Endothelial cell of umbilical vein (primary cell): Measurements from ENCODE around the gene C2orf81. TPM values are rescaled to one million over a fixed set of nuclear protein-coding genes. Genes with fewer than 3 reads are reported as not detected.

Experiments used
- BruUV-seq: library from RNA; stranded (reverse); fragments of 400-500 nt; replicated peaks from 2 replicates; lab custom pipeline; 2021; lab: Mats Ljungman, UMichigan
- CTCF ChIA-PET: fragments of 300-600, 350-600 bp; sonication (Branson Sonifier 250); formaldehyde crosslinking; loops from one replicate; lab custom pipeline; 2021; ENCODE audit warnings: antibody characterized with exemption, inconsistent platforms; lab: Charles Lee
- POLR2A ChIA-PET: fragments of 300-600, 350-600 bp; sonication (Branson Sonifier 250); formaldehyde crosslinking; loops from one replicate; lab custom pipeline; 2021; ENCODE audit warnings: antibody characterized with exemption, inconsistent platforms; lab: Charles Lee
- DNase-seq: peaks from one replicate; pipeline ENCODE4 v3.0.0-alpha.2; 2011; ENCODE audit warnings: low read depth, low spot score
- FAIRE-seq: peaks from 2 replicates; lab custom pipeline; 2011; peaks lifted over from hg19 to GRCh38; lab: Jason Lieb, UNC
- H2AFZ ChIP-seq: 2 replicates; pipeline ENCODE4 v1.6.0; 2012; ENCODE audit warnings: low read depth, low read length, control low read depth, inconsistent platforms
- H3K27ac ChIP-seq: 2 replicates; pipeline ENCODE4 v1.5.1; 2011; ENCODE audit warnings: low read depth, mild to moderate bottlenecking, control low read depth, low read length, moderate library complexity; ENCODE audit not compliant: insufficient read depth
- H3K27me3 ChIP-seq, 2 experiments: 2 replicates each; pipeline versions ENCODE4 v1.6.0 to v1.6.1; 2011; ENCODE audit warnings: low read length in 2 of 2, mixed read lengths in 1 of 2; ENCODE audit not compliant: control insufficient read depth in 2 of 2, insufficient read depth in 2 of 2
- H3K36me3 ChIP-seq, 2 experiments: 2 replicates in 1 of 2; 3 replicates in 1 of 2; pipeline ENCODE4 v1.5.1; 2011; ENCODE audit warnings: low read length in 2 of 2, mild to moderate bottlenecking in 1 of 2, moderate library complexity in 1 of 2; ENCODE audit not compliant: control insufficient read depth in 2 of 2, insufficient read depth in 2 of 2; ENCODE audit errors: extremely low read depth in 1 of 2
- H3K4me1 ChIP-seq: 3 replicates; pipeline ENCODE4 v1.5.1; 2011; ENCODE audit warnings: mild to moderate bottlenecking, low read length; ENCODE audit not compliant: control insufficient read depth, insufficient read depth; ENCODE audit errors: extremely low read depth
- H3K4me2 ChIP-seq: 2 replicates; pipeline ENCODE4 v1.6.1; 2011; ENCODE audit warnings: low read length, control low read depth, mixed read lengths; ENCODE audit not compliant: insufficient read depth
- H3K4me3 ChIP-seq, 3 experiments: fragments of 200-600 bp in 1 of 3; sonication (generic), shearing (Covaris generic) in 1 of 3; replicated peaks in 1 of 3; 2 replicates each; pipeline ENCODE4 v1.5.1; 2011 to 2016; ENCODE audit warnings: control low read depth in 3 of 3, low read length in 3 of 3, mild to moderate bottlenecking in 2 of 3, inconsistent platforms in 1 of 3, low read depth in 1 of 3, moderate library complexity in 1 of 3; ENCODE audit not compliant: insufficient read depth in 1 of 3
- H3K79me2 ChIP-seq: 2 replicates; pipeline ENCODE4 v1.6.0; 2012; ENCODE audit warnings: low read length, inconsistent platforms; ENCODE audit not compliant: control insufficient read depth, insufficient read depth
- H3K9ac ChIP-seq: replicated peaks from 2 replicates; pipeline ENCODE3; 2011; ENCODE audit warnings: low read length, control low read depth; ENCODE audit not compliant: insufficient read depth; ENCODE audit errors: extremely low read depth
- H3K9me1 ChIP-seq: replicated peaks from 3 replicates; pipeline ENCODE4 v1.6.0; 2011; ENCODE audit warnings: mild to moderate bottlenecking, low read length; ENCODE audit not compliant: control insufficient read depth, insufficient read depth; ENCODE audit errors: extremely low read depth
- H3K9me3 ChIP-seq: replicated peaks from 2 replicates; pipeline ENCODE4 v1.5.1; 2012; ENCODE audit warnings: low read length, inconsistent platforms; ENCODE audit not compliant: control insufficient read depth, insufficient read depth
- H4K20me1 ChIP-seq: replicated peaks from 2 replicates; pipeline ENCODE3; 2011; ENCODE audit warnings: mild to moderate bottlenecking, low read length; ENCODE audit not compliant: control insufficient read depth, insufficient read depth; ENCODE audit errors: extremely low read depth
- EZH2 ChIP-seq: IDR thresholded peaks from 2 replicates; pipeline ENCODE4 v1.6.1; 2012; ENCODE audit warnings: borderline replicate concordance, low read depth, mild to moderate bottlenecking, moderate library complexity, low read length, inconsistent platforms; ENCODE audit not compliant: severe bottlenecking
- FOS ChIP-seq: IDR thresholded peaks from 2 replicates; pipeline ENCODE4 v1.6.1; 2011; ENCODE audit warnings: mild to moderate bottlenecking, low read length, moderate library complexity, borderline replicate concordance; ENCODE audit not compliant: insufficient read depth
- GATA2 ChIP-seq: IDR thresholded peaks from 2 replicates; pipeline ENCODE4 v1.7.0; 2011; ENCODE audit warnings: low read depth, mild to moderate bottlenecking, moderate library complexity, mixed read lengths, low read length; ENCODE audit not compliant: insufficient read length, insufficient read depth
- JUN ChIP-seq: IDR thresholded peaks from 2 replicates; pipeline ENCODE4 v1.6.1; 2011; ENCODE audit warnings: borderline replicate concordance, low read depth; ENCODE audit not compliant: insufficient read length, insufficient read depth
- MYC ChIP-seq: IDR thresholded peaks from one replicate; pipeline ENCODE4 v1.6.1; 2011; ENCODE audit warnings: mild to moderate bottlenecking, low read depth, low read length
- POLR2A ChIP-seq: IDR thresholded peaks from 2 replicates; pipeline ENCODE4 v1.6.1; 2012; ENCODE audit warnings: low read depth, mild to moderate bottlenecking, control low read depth, low read length
- POLR2AphosphoS5 ChIP-seq: IDR thresholded peaks from 2 replicates; pipeline ENCODE4 v1.6.1; 2012; ENCODE audit warnings: low read depth, mild to moderate bottlenecking, control low read depth, low read length, moderate library complexity; ENCODE audit not compliant: insufficient read depth
- dilution Hi-C: fragments of 300-500 bp; cut with MboI; formaldehyde crosslinking; loops from one replicate; pipeline ENCODE4 v1.15.0; 2019; ENCODE audit warnings: low sequenced_read_pairs; ENCODE audit not compliant: extremely low pct_ligation_motif_present
- intact Hi-C: fragments of 100-400 bp; cut with micrococcal nuclease; formaldehyde crosslinking; loops from one replicate; pipeline ENCODE4 v1.10.0; 2022
- polyA plus RNA-seq, 4 experiments: library from polyadenylated mRNA; depleted of rRNA in 3 of 4; stranded (reverse) in 3 of 4; unstranded in 1 of 4; fragments of >200 nt; gene quantifications; 2 replicates each; pipeline versions ENCODE4 v1.2.1 to v1.2.3, GENCODE V29; 2011 to 2012; ENCODE audit warnings: missing spikeins in 1 of 4
- total RNA-seq: library from RNA; stranded (reverse); gene quantifications from 2 replicates; pipeline ENCODE4 v1.2.3, GENCODE V29; 2021
- TF ChIP-seq, protein P1 (sequence below): IDR thresholded peaks from 2 replicates; pipeline ENCODE4 v1.6.1; 2011; ENCODE audit not compliant: insufficient read depth, insufficient read length
- TF ChIP-seq, protein P2 (sequence below), 2 donors: IDR thresholded peaks; 1 replicate in 1 of 2; 2 replicates in 1 of 2; pipeline ENCODE4 v1.5.1; 2011; ENCODE audit warnings: low read length in 2 of 2, mild to moderate bottlenecking in 2 of 2, moderate library complexity in 2 of 2, control low read depth in 1 of 2, inconsistent platforms in 1 of 2, low read depth in 1 of 2; ENCODE audit not compliant: insufficient read depth in 1 of 2; ENCODE audit errors: extremely low read depth in 1 of 2

Gene C2orf81
- total and polyA plus RNA-seq, 2 donors (not counting 3 experiments of a cell fraction or from before 2014, with no cell fraction given), result 0.17 to 0.71 TPM

DNA sequence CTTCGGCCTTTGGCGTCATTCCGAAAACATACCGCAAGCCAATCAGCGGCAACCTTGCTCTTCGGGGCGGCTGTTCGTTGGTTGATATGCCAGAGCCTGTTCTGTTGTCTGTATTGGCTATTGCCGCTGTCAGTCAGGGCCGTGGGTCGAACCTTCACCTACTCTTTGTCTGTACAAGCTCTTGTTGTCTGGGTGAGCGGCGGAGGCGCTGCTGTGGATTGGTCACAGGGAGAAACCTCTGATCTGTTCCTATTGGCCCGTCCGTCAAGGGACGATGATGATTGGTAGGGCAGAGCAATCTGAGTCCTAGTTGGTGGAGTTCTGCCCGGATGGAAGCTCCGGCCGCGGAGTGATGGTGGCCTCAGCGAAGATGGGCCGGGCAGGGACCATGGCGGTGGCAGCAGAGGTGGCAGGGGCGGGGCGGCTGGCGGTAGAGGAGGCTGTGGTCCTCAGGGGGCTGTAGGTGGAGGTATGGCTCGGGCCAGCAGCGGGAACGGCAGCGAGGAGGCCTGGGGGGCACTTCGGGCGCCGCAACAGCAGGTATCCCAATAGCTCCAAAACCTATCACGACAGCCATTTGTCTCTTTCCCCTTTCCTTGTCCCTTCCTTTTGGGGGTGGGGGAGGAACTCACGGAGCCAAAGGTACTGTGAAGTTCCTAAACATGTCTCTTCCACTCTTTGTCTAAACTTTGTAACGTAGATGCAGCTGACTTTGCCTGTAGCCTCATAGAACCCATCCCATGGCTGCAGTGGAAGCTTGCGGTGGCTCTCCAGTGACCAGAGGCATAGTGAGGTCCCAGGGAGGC lies 36.9 kb upstream of the C2orf81 start, which contains the start of gene WBP1:
TSS of gene WBP1 (plus strand) at position 307 of the 806 bp plus-strand sequence. CDS start at position 472, 165 bp downstream.
- Histone ChIP-seq H3K9me3 (no peaks in the 10 kb centered on the region), H3K27ac (peak within 1 kb of the TSS; percentile 51), H3K4me1 (peaks cover 22% of the 10 kb centered on the region), H3K4me3 (peak within 1 kb of the TSS; percentile 80 to 87 (median 82)), H3K27me3 (peaks cover 0 to under 1% of the 10 kb centered on the region in 2 experiments), H3K9ac (peak within 1 kb of the TSS; percentile 74), H3K4me2 (peak within 1 kb of the TSS; percentile 84), H4K20me1 (no peaks in the 10 kb centered on the region), H3K9me1 (no peaks in the 10 kb centered on the region), H2AFZ (peak within 1 kb of the TSS; percentile 77), H3K36me3 (peaks cover 0 to 12% of the 10 kb centered on the region in 2 experiments), H3K79me2 (peaks cover 6% of the 10 kb centered on the region)
- TSS peak; percentile 18 for BruUV-seq
- dilution Hi-C loops, result no loop called here
- peak; percentile 100 for DNase-seq
- no peak for TF ChIP-seq POLR2AphosphoS5
- TF ChIP-seq EZH2, result peak; percentile 87
- TF ChIP-seq, protein P1, sequence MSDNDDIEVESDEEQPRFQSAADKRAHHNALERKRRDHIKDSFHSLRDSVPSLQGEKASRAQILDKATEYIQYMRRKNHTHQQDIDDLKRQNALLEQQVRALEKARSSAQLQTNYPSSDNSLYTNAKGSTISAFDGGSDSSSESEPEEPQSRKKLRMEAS, result no peak
- TF ChIP-seq, protein P2, sequence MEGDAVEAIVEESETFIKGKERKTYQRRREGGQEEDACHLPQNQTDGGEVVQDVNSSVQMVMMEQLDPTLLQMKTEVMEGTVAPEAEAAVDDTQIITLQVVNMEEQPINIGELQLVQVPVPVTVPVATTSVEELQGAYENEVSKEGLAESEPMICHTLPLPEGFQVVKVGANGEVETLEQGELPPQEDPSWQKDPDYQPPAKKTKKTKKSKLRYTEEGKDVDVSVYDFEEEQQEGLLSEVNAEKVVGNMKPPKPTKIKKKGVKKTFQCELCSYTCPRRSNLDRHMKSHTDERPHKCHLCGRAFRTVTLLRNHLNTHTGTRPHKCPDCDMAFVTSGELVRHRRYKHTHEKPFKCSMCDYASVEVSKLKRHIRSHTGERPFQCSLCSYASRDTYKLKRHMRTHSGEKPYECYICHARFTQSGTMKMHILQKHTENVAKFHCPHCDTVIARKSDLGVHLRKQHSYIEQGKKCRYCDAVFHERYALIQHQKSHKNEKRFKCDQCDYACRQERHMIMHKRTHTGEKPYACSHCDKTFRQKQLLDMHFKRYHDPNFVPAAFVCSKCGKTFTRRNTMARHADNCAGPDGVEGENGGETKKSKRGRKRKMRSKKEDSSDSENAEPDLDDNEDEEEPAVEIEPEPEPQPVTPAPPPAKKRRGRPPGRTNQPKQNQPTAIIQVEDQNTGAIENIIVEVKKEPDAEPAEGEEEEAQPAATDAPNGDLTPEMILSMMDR (IDR thresholded peaks at IDR 0.05; ENCODE audit: extremely low read depth in 1 of 2, insufficient read depth in 1 of 2, low read depth in 1 of 2, low read length in 2 of 2), result no peak
- TF ChIP-seq GATA2, result no peak
- TF ChIP-seq JUN, result no peak
- TF ChIP-seq FOS, result no peak
- peak; percentile 66 for TF ChIP-seq POLR2A
- no peak for TF ChIP-seq MYC
- CTCF ChIA-PET, result interaction anchor here (0.7 to 2.3 kb wide), 9 partner anchors 10 to 124 kb away, joined by 3 to 7 read pairs (median 3); partner anchors contain the start of genes CCDC142, LBX2 and TTC31
- POLR2A ChIA-PET, result interaction anchor here (0.6 to 1.3 kb wide), 6 partner anchors 10 to 72 kb away, joined by 3 to 5 read pairs (median 4); partner anchors contain the start of gene HTRA2
- peak; percentile 100 for FAIRE-seq
- intact Hi-C loops, result loop anchor here (1.0 kb wide), 2 partner anchors 24 to 71 kb away; partner anchors contain the start of genes AUP1, CCDC142 and HTRA2
